Nephron progenitor cell (in vitro differentiated cells): ENCODE data around the gene USP8.
"Not testable (repeated sequence)": the region's sequence is repeated elsewhere in the genome, so short reads cannot be mapped to it uniquely, and the experiment has no call there.

Source experiments
- DNase-seq: peaks from one replicate; pipeline ENCODE4 v3.0.0; 2021
- H3K27ac Mint-ChIP-seq: 2 replicates; pipeline ENCODE4 v1.8.0; 2021; ENCODE audit warnings: mild to moderate bottlenecking, moderate library complexity, mixed read lengths
- H3K27me3 Mint-ChIP-seq: 2 replicates; pipeline ENCODE4 v1.8.0; 2021; ENCODE audit warnings: mild to moderate bottlenecking, low read depth, mixed read lengths; ENCODE audit not compliant: poor library complexity
- H3K36me3 Mint-ChIP-seq: 2 replicates; pipeline ENCODE4 v1.8.0; 2021; ENCODE audit warnings: low read depth, mixed read lengths
- H3K4me1 Mint-ChIP-seq: 2 replicates; pipeline ENCODE4 v1.8.0; 2021; ENCODE audit warnings: mixed read lengths
- H3K4me3 Mint-ChIP-seq: 2 replicates; pipeline ENCODE4 v1.8.0; 2021; ENCODE audit warnings: mild to moderate bottlenecking, moderate library complexity, mixed read lengths
- H3K9me3 Mint-ChIP-seq: 2 replicates; pipeline ENCODE4 v1.8.0; 2021; ENCODE audit warnings: mild to moderate bottlenecking, moderate library complexity, mixed read lengths
- TF ChIP-seq, protein P1 (sequence below): fragments of 200-600 bp; sonication (generic); IDR thresholded peaks from 2 replicates; pipeline ENCODE4 v1.5.0; 2021; ENCODE audit warnings: antibody characterized with exemption

USP8 gene

GRCh38 chr15:50424066-50424890 is at the start of gene USP8:
Gene USP8 (plus strand): TSS chr15:50424405. CDS start chr15:50439074, 14,669 bp downstream.
- Mint-ChIP-seq H3K4me3 (peak within 1 kb of the TSS; percentile 94), H3K27me3 (peaks cover 3% of the 10 kb centered on the region), H3K27ac (peak within 1 kb of the TSS; percentile 99), H3K9me3 (no peaks in the 10 kb centered on the region), H3K36me3 (peaks cover 4% of the 10 kb centered on the region), H3K4me1 (peaks cover 15% of the 10 kb centered on the region)
- TF ChIP-seq, protein P1, sequence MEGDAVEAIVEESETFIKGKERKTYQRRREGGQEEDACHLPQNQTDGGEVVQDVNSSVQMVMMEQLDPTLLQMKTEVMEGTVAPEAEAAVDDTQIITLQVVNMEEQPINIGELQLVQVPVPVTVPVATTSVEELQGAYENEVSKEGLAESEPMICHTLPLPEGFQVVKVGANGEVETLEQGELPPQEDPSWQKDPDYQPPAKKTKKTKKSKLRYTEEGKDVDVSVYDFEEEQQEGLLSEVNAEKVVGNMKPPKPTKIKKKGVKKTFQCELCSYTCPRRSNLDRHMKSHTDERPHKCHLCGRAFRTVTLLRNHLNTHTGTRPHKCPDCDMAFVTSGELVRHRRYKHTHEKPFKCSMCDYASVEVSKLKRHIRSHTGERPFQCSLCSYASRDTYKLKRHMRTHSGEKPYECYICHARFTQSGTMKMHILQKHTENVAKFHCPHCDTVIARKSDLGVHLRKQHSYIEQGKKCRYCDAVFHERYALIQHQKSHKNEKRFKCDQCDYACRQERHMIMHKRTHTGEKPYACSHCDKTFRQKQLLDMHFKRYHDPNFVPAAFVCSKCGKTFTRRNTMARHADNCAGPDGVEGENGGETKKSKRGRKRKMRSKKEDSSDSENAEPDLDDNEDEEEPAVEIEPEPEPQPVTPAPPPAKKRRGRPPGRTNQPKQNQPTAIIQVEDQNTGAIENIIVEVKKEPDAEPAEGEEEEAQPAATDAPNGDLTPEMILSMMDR = no peak
- DNase-seq = peak; percentile 97

DNA sequence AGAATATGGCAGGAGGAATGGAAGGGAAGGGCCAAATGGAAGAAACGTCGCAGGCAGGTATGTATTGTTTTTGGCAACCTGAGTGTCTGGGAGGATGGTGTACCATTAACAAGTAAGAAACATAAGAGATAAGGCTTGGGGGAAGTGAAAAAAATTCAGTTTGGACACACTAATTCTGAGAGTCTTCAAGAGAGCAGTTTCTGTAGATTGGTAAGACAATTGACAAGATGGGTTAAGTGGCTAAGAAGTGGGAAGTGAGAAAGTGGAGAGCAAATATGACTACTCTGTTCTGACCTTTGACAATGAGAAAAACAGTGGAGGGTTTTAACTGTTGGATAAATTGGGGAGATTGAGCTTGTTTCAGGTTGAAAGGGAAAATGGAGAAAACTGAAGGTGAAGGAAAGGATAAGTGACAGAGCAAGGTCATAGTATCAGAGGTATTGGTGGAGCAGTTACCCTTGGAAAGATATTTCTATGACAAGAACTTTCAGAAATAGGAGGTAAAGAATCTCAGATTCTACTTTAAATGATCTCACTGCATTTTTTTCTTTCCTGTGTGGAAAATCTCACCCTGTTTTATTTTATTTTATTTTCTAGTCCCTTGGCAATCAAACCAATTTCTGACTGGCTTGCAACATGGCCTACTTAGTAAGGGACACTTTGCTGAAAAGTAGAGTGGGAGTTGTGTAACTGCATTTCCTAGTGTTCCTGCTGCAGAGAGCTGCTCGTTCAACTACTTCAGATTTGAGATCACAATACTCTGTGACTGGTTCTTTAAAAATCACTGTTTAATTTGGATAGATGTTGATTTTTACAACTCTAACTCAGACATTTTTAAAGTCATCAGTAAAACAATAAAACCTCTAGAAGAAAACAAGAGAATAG is 46.1 kb upstream of the USP8 start:
- DNase-seq = no peak
- H3K27me3 Mint-ChIP-seq = peaks cover 3% of the 10 kb centered on the region
- TF ChIP-seq, protein P1 = no peak
- H3K9me3 Mint-ChIP-seq = no peaks in the 10 kb centered on the region
- H3K4me1 Mint-ChIP-seq = no peaks in the 10 kb centered on the region
- no peak overlapping the region for H3K4me3 Mint-ChIP-seq
- no peak overlapping the region for H3K27ac Mint-ChIP-seq
- H3K36me3 Mint-ChIP-seq = no peaks in the 10 kb centered on the region

- TF ChIP-seq, protein P1 = no peak
- Mint-ChIP-seq H3K27ac (no peak overlapping the region), H3K4me3 (no peak overlapping the region), H3K4me1 (no peaks in the 10 kb centered on the region), H3K36me3 (no peaks in the 10 kb centered on the region), H3K27me3 (peaks cover 3% of the 10 kb centered on the region), H3K9me3 (no peaks in the 10 kb centered on the region)
- no peak for DNase-seq
Measured at GRCh38 chr15:50378776-50379175, 45.4 kb upstream of the USP8 start.

GRCh38 chr15:50379413-50379812 is 44.8 kb upstream of the USP8 start:
- H3K27ac Mint-ChIP-seq, H3K36me3 Mint-ChIP-seq, H3K9me3 Mint-ChIP-seq, H3K4me3 Mint-ChIP-seq, H3K27me3 Mint-ChIP-seq, H3K4me1 Mint-ChIP-seq, DNase-seq: not testable (repeated sequence)

DNA sequence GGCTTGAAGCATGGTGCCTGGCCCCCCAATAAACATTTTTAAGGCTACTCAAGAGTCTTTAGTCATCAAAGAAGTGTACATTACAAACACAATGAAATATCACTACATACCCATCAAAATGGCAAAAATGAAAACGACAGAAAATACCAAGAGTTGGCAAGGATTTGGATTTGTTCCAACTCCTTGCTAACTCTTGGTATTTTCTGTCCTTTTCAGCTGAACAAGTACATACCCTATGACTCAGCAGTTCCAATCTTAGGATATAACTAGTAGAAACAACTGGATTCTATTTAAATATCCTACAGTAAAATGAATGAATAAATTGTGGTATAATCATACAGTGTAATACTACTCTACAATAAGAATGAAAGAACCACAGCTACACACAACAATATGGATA is 44.1 kb upstream of the USP8 start:
- no peak for DNase-seq
- Mint-ChIP-seq H3K4me3 (no peak overlapping the region), H3K9me3 (no peaks in the 10 kb centered on the region), H3K4me1 (no peaks in the 10 kb centered on the region), H3K36me3 (no peaks in the 10 kb centered on the region), H3K27ac (no peak overlapping the region), H3K27me3 (peaks cover 3% of the 10 kb centered on the region)
- TF ChIP-seq, protein P1 = no peak

DNA sequence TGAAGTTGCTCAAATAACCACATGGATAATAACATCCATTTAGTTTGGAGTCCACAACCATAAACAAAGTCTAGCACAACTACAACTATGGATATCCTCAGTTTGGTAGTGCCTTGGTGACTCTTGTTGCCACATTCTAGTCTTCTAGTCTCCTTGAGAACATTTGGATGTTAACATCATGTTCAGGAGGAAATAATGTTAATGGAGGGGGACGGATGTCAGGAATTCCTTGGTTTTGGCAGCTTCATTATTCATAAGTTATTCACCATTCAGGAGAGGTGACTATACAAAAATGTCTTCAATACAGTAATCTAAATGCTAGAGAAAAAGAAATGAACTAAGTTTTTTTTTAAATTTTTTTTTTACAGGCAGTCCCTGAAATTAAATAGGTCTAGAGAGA is 42.8 kb upstream of the USP8 start:
- peaks cover 3% of the 10 kb centered on the region for H3K27me3 Mint-ChIP-seq
- no peak overlapping the region for H3K4me3 Mint-ChIP-seq
- no peak overlapping the region for H3K27ac Mint-ChIP-seq
- no peaks in the 10 kb centered on the region for H3K9me3 Mint-ChIP-seq
- H3K36me3 Mint-ChIP-seq = no peaks in the 10 kb centered on the region
- no peaks in the 10 kb centered on the region for H3K4me1 Mint-ChIP-seq
- TF ChIP-seq, protein P1 = no peak
- no peak for DNase-seq

- H3K27me3 Mint-ChIP-seq, H3K4me3 Mint-ChIP-seq, H3K27ac Mint-ChIP-seq, H3K4me1 Mint-ChIP-seq, H3K36me3 Mint-ChIP-seq, H3K9me3 Mint-ChIP-seq, DNase-seq: not testable (repeated sequence)
Measured at GRCh38 chr15:50382408-50382807, 41.8 kb upstream of the USP8 start.
